ENCODE data around the gene ZNF44.

Gene ZNF44

GRCh38 chr19:12260861-12261260 is 33.8 kb downstream of the ZNF44 start:
- DNase-seq: no peak

GRCh38 chr19:12260236-12260635 is 34.4 kb downstream of the ZNF44 start:
- no peak for DNase-seq

GRCh38 chr19:12255372-12255771 is 39.3 kb downstream of the ZNF44 start:
- DNase-seq: no peak

- DNase-seq: no peak
Observed at GRCh38 chr19:12247644-12248222, 47.0 kb downstream of the ZNF44 start.

- no peak for DNase-seq
Observed at GRCh38 chr19:12244370-12244769, 50.3 kb downstream of the ZNF44 start.

GRCh38 chr19:12237143-12237839 is 57.4 kb downstream of the ZNF44 start:
- DNase-seq: no peak

GRCh38 chr19:12232961-12233360 is 61.7 kb downstream of the ZNF44 start:
- DNase-seq: no peak

- no peak for DNase-seq
Observed at GRCh38 chr19:12230751-12231733, 63.6 kb downstream of the ZNF44 start.

GRCh38 chr19:12229990-12230389 is 64.7 kb downstream of the ZNF44 start:
- no peak for DNase-seq

- no peak for DNase-seq
Observed at GRCh38 chr19:12224676-12225075, 70.0 kb downstream of the ZNF44 start.

GRCh38 chr19:12222980-12223630 is 71.6 kb downstream of the ZNF44 start:
- DNase-seq: no peak

Measured in CD4-positive, alpha-beta T cell treated with Interleukin-17A for 1 hour (primary cell).